AG04450 (cell line): Measurements from ENCODE around the gene NHS. TPM values are rescaled to one million over a fixed set of nuclear protein-coding genes. Genes with fewer than 3 reads are reported as not detected.
A peak's percentile ranks its signal among the peaks of the same experiment; 100 is the strongest.

Source experiments
- CTCF ChIA-PET: fragments of 300-600, 350-600 bp; formaldehyde crosslinking; extraction: SDS; loops from one replicate; lab custom pipeline; 2022; ENCODE audit warnings: antibody characterized with exemption, inconsistent platforms; lab: Charles Lee
- POLR2A ChIA-PET: fragments of 350-600 bp; formaldehyde crosslinking; extraction: SDS; loops from one replicate; lab custom pipeline; 2021; ENCODE audit warnings: antibody characterized with exemption, inconsistent platforms; lab: Yijun Ruan, JAX
- DNase-seq: peaks from one replicate; pipeline ENCODE4 v3.0.0-alpha.2; 2011; ENCODE audit warnings: low read depth, low spot score
- H3K27ac ChIP-seq: one replicate; pipeline ENCODE4 v1.5.1; 2012; ENCODE audit warnings: low read depth, low read length, control low read depth
- H3K27me3 ChIP-seq: one replicate; pipeline ENCODE4 v1.6.0; 2012; ENCODE audit warnings: low read length; ENCODE audit not compliant: control insufficient read depth, insufficient read depth
- H3K4me3 ChIP-seq: 2 replicates; pipeline ENCODE4 v1.5.1; 2011; ENCODE audit warnings: mild to moderate bottlenecking, low read depth, low read length, control low read depth
- H3K9me3 ChIP-seq: 2 replicates; pipeline ENCODE4 v1.5.1; 2012; ENCODE audit warnings: low read length; ENCODE audit not compliant: control insufficient read depth, insufficient read depth
- CTCF ChIP-seq: IDR thresholded peaks from 2 replicates; pipeline ENCODE4 v1.5.1; 2011; ENCODE audit warnings: low read depth, low read length, control low read depth, inconsistent platforms
- polyA plus RNA-seq: library from polyadenylated mRNA; depleted of rRNA; stranded (reverse); fragments of >200 nt; gene quantifications from 2 replicates; pipeline ENCODE4 v1.2.3, GENCODE V29; 2011

The NHS gene
- polyA plus RNA-seq, 1 experiment: 2.0 TPM

- Histone ChIP-seq H3K4me3 (no peak overlapping the region), H3K9me3 (no peaks in the 10 kb centered on the region), H3K27me3 (no peaks in the 10 kb centered on the region), H3K27ac (no peak overlapping the region)
- no peak for TF ChIP-seq CTCF
- ChIA-PET POLR2A (no interaction called here), CTCF (no interaction called here)
- no peak for DNase-seq
These were observed 346.7 kb downstream of the NHS start for GRCh38 chrX:17721715-17722114.

- CTCF ChIA-PET: interaction anchor here (0.6 kb wide), 1 partner anchor 184 kb away, joined by 3 read pairs; no protein-coding TSS in a partner anchor
- POLR2A ChIA-PET: no interaction called here
- H3K9me3 ChIP-seq: no peaks in the 10 kb centered on the region
- H3K27ac ChIP-seq: no peak overlapping the region
- no peak for DNase-seq
- H3K4me3 ChIP-seq: no peak overlapping the region
- no peak for TF ChIP-seq CTCF
- H3K27me3 ChIP-seq: no peaks in the 10 kb centered on the region
These were observed 350.2 kb downstream of the NHS start for GRCh38 chrX:17725181-17725580.

- H3K9me3 ChIP-seq: no peaks in the 10 kb centered on the region
- peak; percentile 7 for DNase-seq
- H3K4me3 ChIP-seq: no peak overlapping the region
- ChIA-PET CTCF (interaction anchor here (0.7 kb wide), 1 partner anchor 529 kb away, joined by 3 read pairs; no protein-coding TSS in a partner anchor), POLR2A (no interaction called here)
- H3K27ac ChIP-seq: peak overlapping the region; percentile 47
- TF ChIP-seq CTCF: no peak
- H3K27me3 ChIP-seq: no peaks in the 10 kb centered on the region
These were observed 357.3 kb downstream of the NHS start for GRCh38 chrX:17732138-17732783.

GRCh38 chrX:17735406-17735805 lies 360.4 kb downstream of the NHS start:
- H3K27ac ChIP-seq: no peak overlapping the region
- no peaks in the 10 kb centered on the region for H3K27me3 ChIP-seq
- ChIA-PET CTCF (no interaction called here), POLR2A (no interaction called here)
- no peak overlapping the region for H3K4me3 ChIP-seq
- TF ChIP-seq CTCF: no peak
- no peaks in the 10 kb centered on the region for H3K9me3 ChIP-seq
- DNase-seq: no peak

GRCh38 chrX:17736478-17736855 lies 361.5 kb downstream of the NHS start:
- CTCF ChIA-PET: no interaction called here
- TF ChIP-seq CTCF: no peak
- POLR2A ChIA-PET: interaction anchor here (0.7 kb wide), 1 partner anchor 131 kb away, joined by 5 read pairs; no protein-coding TSS in a partner anchor
- Histone ChIP-seq H3K27me3 (no peaks in the 10 kb centered on the region), H3K9me3 (no peaks in the 10 kb centered on the region), H3K27ac (peak overlapping the region; percentile 31), H3K4me3 (peak overlapping the region; percentile 58)
- DNase-seq: no peak
